ENCODE measurements around the gene LAP3. TPM values are rescaled to one million over a fixed set of nuclear protein-coding genes. Genes with fewer than 3 reads are reported as not detected.

Gene LAP3
- total RNA-seq, 1 donor from 2014 or later, result 77.6 TPM

DNA sequence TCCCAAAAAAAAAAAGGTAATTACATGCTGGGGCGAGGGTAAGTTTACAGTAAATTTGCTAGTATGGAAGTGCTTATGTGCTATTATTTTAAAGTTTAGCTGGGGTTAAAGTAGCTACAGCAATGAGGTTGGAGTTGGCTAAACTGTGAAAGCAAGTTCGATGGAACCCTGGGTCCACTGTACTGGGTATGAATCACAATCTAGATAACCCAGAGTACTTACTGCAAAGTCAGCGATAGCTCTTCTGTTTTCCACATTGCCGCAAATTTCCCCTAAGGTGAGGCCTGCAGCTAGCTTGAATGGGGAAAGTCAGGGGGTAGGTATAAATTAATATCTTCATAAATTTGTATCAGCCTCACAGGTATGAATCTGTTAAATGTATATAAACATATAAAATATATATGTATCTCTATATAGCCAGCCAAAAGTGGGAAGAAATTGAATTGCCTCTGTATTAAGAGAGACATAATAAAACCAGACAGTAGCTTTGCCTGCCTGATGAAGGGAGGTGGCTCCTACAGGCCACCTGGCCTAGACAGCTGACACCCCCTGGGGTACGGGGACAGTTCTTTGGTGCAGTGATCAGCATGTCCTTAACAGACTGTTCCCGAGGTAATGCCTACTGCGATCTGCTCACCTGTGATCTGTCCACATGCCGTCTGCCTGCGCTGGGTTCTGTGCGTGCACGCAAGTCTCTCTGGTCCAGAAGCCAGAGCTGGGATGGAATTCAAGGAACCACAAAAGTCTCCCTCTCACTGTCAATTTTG is 31.4 kb upstream of the LAP3 start:
- Histone ChIP-seq H3K27me3 (no peaks in the 10 kb centered on the region), H3K36me3 (no peaks in the 10 kb centered on the region), H3K27ac (no peak overlapping the region), H3K4me3 (no peak overlapping the region), H3K9me3 (no peaks in the 10 kb centered on the region), H3K4me1 (no peaks in the 10 kb centered on the region)
- intact Hi-C loops (cut with DNase I), result loop anchor here (10.0 kb wide), 1 partner anchor 89 kb away; no protein-coding TSS in a partner anchor
- DNase-seq (ENCODE audit: extremely low spot score in 2 of 2), result no peak
- TF ChIP-seq, protein P1, sequence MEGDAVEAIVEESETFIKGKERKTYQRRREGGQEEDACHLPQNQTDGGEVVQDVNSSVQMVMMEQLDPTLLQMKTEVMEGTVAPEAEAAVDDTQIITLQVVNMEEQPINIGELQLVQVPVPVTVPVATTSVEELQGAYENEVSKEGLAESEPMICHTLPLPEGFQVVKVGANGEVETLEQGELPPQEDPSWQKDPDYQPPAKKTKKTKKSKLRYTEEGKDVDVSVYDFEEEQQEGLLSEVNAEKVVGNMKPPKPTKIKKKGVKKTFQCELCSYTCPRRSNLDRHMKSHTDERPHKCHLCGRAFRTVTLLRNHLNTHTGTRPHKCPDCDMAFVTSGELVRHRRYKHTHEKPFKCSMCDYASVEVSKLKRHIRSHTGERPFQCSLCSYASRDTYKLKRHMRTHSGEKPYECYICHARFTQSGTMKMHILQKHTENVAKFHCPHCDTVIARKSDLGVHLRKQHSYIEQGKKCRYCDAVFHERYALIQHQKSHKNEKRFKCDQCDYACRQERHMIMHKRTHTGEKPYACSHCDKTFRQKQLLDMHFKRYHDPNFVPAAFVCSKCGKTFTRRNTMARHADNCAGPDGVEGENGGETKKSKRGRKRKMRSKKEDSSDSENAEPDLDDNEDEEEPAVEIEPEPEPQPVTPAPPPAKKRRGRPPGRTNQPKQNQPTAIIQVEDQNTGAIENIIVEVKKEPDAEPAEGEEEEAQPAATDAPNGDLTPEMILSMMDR (IDR thresholded peaks at IDR 0.05), result no peak
- TF ChIP-seq POLR2AphosphoS5 (IDR thresholded peaks at IDR 0.05; ENCODE audit: insufficient read depth in 1 of 2, low read depth in 1 of 2) (no peak), POLR2A (IDR thresholded peaks at IDR 0.05) (no peak)

DNA sequence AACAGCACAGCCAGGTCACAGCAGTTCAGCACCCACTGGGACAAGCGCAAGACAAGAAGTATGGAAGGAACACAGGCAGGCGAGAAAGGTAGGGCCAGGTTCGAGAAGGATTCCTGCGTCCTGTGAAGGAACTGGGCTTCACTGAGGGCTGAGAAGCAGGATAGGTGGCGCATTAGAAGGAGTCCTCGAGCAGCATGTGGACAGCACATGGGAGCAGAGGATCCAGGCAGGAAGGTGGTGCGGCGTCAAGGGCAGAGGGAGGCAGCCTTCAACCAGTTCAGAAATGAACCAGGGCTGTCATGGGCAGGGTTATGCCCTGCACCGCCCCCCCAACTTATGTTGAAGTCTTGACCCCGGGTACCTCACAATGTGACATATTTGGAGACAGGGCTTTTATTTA is 30.8 kb upstream of the LAP3 start:
- H3K4me3 ChIP-seq, result no peak overlapping the region
- H3K9me3 ChIP-seq, result no peaks in the 10 kb centered on the region
- H3K36me3 ChIP-seq, result no peaks in the 10 kb centered on the region
- no peak overlapping the region for H3K27ac ChIP-seq
- TF ChIP-seq POLR2AphosphoS5 (IDR thresholded peaks at IDR 0.05; ENCODE audit: insufficient read depth in 1 of 2, low read depth in 1 of 2) (no peak), POLR2A (IDR thresholded peaks at IDR 0.05) (no peak)
- TF ChIP-seq, protein P1 (IDR thresholded peaks at IDR 0.05), result no peak
- H3K27me3 ChIP-seq, result no peaks in the 10 kb centered on the region
- no peak for DNase-seq (ENCODE audit: extremely low spot score in 2 of 2)
- H3K4me1 ChIP-seq, result no peaks in the 10 kb centered on the region
- intact Hi-C loops (cut with DNase I), result loop anchor here (10.0 kb wide), 1 partner anchor 89 kb away; no protein-coding TSS in a partner anchor

DNA sequence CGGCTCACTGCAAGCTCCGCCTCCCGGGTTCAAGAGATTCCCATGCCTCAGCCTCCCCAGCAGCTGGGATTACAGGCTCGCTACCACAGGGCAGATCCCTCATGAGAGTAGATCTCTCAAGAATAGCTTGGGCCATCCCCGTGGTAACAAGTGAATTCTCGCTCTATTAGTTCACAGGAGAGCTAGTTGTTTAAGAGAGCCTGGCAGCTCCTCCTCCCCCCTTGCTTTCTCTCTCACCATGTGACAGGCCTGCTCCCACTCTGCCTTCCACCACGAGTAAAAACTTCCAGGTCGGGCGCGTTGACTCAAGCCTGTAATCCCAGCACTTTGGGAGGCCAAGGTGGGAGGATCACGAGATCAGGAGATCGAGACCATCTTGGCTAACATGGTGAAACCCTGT is 30.3 kb upstream of the LAP3 start:
- H3K27ac ChIP-seq, result no peak overlapping the region
- no peaks in the 10 kb centered on the region for H3K4me1 ChIP-seq
- H3K9me3 ChIP-seq, result no peaks in the 10 kb centered on the region
- no peaks in the 10 kb centered on the region for H3K36me3 ChIP-seq
- H3K4me3 ChIP-seq, result no peak overlapping the region
- intact Hi-C loops (cut with DNase I), result loop anchor here (10.0 kb wide), 1 partner anchor 88 kb away; no protein-coding TSS in a partner anchor
- DNase-seq (ENCODE audit: extremely low spot score in 2 of 2), result no peak
- H3K27me3 ChIP-seq, result no peaks in the 10 kb centered on the region
- TF ChIP-seq, protein P1 (IDR thresholded peaks at IDR 0.05), result no peak

DNA sequence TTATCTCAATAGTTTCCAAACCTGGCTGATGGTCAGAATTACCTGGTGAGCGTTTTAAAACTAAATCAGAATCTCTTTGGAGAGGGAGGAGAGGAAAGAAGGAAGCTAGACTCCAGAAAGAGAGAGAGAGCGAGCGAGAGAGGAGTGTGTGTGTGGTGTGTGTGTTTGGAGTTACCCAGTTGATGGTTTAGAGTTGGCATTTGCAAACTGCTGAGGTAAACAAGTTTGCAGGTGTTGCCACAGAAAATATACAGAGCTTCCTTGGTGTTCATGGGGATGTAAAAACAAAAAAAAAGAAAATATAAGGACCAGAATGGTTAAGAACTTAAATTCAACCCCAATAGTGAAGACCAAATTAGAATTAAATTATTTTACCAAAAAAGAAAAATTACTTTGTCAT is 26.4 kb upstream of the LAP3 start:
- no peaks in the 10 kb centered on the region for H3K9me3 ChIP-seq
- H3K4me3 ChIP-seq, result no peak overlapping the region
- H3K27me3 ChIP-seq, result no peaks in the 10 kb centered on the region
- H3K4me1 ChIP-seq, result no peaks in the 10 kb centered on the region
- no peak for DNase-seq (ENCODE audit: extremely low spot score in 2 of 2)
- intact Hi-C loops (cut with DNase I), result no loop called here
- TF ChIP-seq POLR2AphosphoS5 (IDR thresholded peaks at IDR 0.05; ENCODE audit: insufficient read depth in 1 of 2, low read depth in 1 of 2), result no peak
- TF ChIP-seq, protein P1 (IDR thresholded peaks at IDR 0.05), result no peak
- TF ChIP-seq POLR2A (IDR thresholded peaks at IDR 0.05), result no peak
- H3K27ac ChIP-seq, result no peak overlapping the region
- H3K36me3 ChIP-seq, result no peaks in the 10 kb centered on the region

DNA sequence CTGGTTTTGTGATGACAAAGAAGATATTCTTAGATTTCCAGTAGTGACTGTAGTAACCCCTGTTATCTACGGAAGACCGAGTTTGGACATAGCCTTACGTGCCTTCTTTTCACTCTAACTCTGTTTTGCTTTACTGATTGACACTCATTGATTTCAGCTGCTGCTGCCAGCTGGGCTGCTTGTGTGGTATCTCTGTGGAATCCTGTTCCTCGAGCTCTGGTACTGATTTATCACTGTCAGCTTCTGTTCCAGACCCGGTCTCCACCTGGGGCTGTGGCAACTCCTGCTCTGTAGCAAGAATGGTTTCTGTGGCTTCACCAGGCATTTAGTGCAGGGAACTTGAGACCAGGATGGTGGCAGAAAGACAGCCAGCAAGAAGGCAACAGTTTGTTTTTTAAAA is 24.6 kb upstream of the LAP3 start:
- intact Hi-C loops (cut with DNase I), result no loop called here

More for the DNA sequence above, 24.6 kb upstream of the LAP3 start:
- Histone ChIP-seq H3K4me3 (no peak overlapping the region), H3K27ac (no peak overlapping the region), H3K36me3 (no peaks in the 10 kb centered on the region), H3K27me3 (no peaks in the 10 kb centered on the region), H3K4me1 (no peaks in the 10 kb centered on the region), H3K9me3 (no peaks in the 10 kb centered on the region)
- no peak for DNase-seq (ENCODE audit: extremely low spot score in 2 of 2)
- TF ChIP-seq, protein P1 (IDR thresholded peaks at IDR 0.05), result no peak
- TF ChIP-seq POLR2A (IDR thresholded peaks at IDR 0.05), result no peak
- TF ChIP-seq POLR2AphosphoS5 (IDR thresholded peaks at IDR 0.05; ENCODE audit: insufficient read depth in 1 of 2, low read depth in 1 of 2), result no peak

Data from vagina (tissue), 2 donors.